Activated B cell treated with CpG ODN at 0.5 μM for 24 hours (primary cell): Measurements from ENCODE around the gene CLTCL1. TPM values are rescaled to one million over a fixed set of nuclear protein-coding genes. Genes with fewer than 3 reads are reported as not detected.

ENCODE experiments used
- ATAC-seq: fragments of 200-7000 bp; cut with Tn5 transposase; one replicate; pipeline ENCODE4 v1.10.0; 2021; ENCODE audit warnings: low read depth, mild to moderate bottlenecking, moderate library complexity
- CTCF ChIA-PET: fragments of 350-600 bp; sonication (Branson Sonifier 250); formaldehyde crosslinking; loops from one replicate; lab custom pipeline; 2021; ENCODE audit warnings: antibody characterized with exemption; lab: Charles Lee
- POLR2A ChIA-PET: fragments of 350-600 bp; sonication (Branson Sonifier 250); formaldehyde crosslinking; loops from one replicate; lab custom pipeline; 2021; ENCODE audit warnings: antibody characterized with exemption; lab: Charles Lee
- DNase-seq: peaks from one replicate; pipeline ENCODE4 v3.0.0; 2022
- H3K27ac Mint-ChIP-seq: one replicate; pipeline ENCODE4 v1.8.0; 2020; ENCODE audit warnings: mixed read lengths
- H3K27me3 Mint-ChIP-seq: one replicate; pipeline ENCODE4 v1.8.0; 2021; ENCODE audit warnings: mixed read lengths
- H3K36me3 Mint-ChIP-seq: one replicate; pipeline ENCODE4 v1.8.0; 2021; ENCODE audit warnings: low read depth, mixed read lengths
- H3K4me1 Mint-ChIP-seq: one replicate; pipeline ENCODE4 v1.8.0; 2021; ENCODE audit warnings: mixed read lengths
- H3K4me3 Mint-ChIP-seq: one replicate; pipeline ENCODE4 v1.8.0; 2020; ENCODE audit warnings: mild to moderate bottlenecking, mixed read lengths
- H3K9me3 Mint-ChIP-seq: one replicate; pipeline ENCODE4 v1.8.0; 2020; ENCODE audit warnings: mixed read lengths
- intact Hi-C: fragments of 100-400 bp; cut with micrococcal nuclease; formaldehyde crosslinking; loops from one replicate; pipeline ENCODE4 v1.15.1; 2024
- total RNA-seq: library from RNA; stranded (reverse); gene quantifications from 2 replicates; pipeline ENCODE4 v1.2.3, GENCODE V29; 2022
- TF ChIP-seq, protein P1 (sequence below): fragments of 200-600 bp; IDR thresholded peaks from one replicate; pipeline ENCODE4 v1.8.0; 2022; ENCODE audit warnings: antibody characterized with exemption, mild to moderate bottlenecking

CLTCL1 gene
- total RNA-seq, 1 donor from 2014 or later: 5.0 TPM

DNA sequence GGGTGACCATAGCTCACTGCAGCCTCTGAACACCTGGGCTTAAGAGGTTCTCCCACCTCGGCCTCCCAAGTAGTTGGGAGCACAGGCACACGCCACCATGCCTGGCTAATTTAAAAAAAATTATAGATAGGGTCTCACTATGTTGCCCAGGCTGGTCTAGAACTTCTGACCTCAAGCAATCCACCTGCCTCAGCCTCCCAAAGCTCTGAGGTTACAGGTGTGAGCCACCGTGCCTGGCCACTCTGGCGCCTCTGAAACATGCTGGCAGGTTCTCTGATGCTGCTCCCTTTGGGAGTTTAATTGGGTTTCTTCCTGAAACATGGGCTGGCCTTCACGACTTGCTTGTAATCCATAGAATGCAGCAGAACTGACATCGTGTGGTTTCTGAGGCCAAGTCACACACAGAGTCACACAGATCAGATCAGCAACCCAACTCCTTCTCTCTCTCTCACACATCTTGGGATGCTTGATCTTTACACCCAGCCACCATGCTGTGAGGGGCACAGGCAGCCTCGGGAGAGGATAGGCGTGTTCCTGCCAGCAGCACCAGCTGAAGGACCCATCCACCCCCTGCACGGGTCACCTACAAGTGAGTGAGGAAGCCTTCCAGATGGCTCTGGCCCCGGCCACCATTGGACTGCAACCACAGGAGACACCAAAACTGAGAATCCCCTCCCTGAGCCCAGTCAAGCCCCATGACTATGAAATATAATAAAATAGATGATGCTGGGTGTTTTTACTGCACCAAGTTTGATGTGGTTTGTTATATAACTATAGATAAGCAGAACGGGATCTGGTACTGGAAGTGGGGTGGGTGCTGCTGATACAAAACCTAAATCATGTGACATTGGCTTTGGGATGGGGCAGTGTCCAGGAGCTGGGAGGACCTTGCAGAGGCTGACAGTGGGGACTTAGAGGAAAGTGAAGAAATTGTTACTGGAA lies 138.3 kb downstream of the CLTCL1 start:
- H3K27ac Mint-ChIP-seq: no peak overlapping the region
- H3K36me3 Mint-ChIP-seq: no peaks in the 10 kb centered on the region
- H3K4me3 Mint-ChIP-seq: no peak overlapping the region
- DNase-seq (no peak), ATAC-seq (no peak)
- TF ChIP-seq, protein P1, sequence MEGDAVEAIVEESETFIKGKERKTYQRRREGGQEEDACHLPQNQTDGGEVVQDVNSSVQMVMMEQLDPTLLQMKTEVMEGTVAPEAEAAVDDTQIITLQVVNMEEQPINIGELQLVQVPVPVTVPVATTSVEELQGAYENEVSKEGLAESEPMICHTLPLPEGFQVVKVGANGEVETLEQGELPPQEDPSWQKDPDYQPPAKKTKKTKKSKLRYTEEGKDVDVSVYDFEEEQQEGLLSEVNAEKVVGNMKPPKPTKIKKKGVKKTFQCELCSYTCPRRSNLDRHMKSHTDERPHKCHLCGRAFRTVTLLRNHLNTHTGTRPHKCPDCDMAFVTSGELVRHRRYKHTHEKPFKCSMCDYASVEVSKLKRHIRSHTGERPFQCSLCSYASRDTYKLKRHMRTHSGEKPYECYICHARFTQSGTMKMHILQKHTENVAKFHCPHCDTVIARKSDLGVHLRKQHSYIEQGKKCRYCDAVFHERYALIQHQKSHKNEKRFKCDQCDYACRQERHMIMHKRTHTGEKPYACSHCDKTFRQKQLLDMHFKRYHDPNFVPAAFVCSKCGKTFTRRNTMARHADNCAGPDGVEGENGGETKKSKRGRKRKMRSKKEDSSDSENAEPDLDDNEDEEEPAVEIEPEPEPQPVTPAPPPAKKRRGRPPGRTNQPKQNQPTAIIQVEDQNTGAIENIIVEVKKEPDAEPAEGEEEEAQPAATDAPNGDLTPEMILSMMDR: no peak
- H3K27me3 Mint-ChIP-seq: peaks cover 30% of the 10 kb centered on the region
- intact Hi-C loops: no loop called here
- ChIA-PET CTCF (interaction anchor here (1.3 kb wide), 1 partner anchor 9 kb away, joined by 3 read pairs; the partner anchor contains the start of gene ESS2), POLR2A (no interaction called here)
- no peaks in the 10 kb centered on the region for H3K9me3 Mint-ChIP-seq
- H3K4me1 Mint-ChIP-seq: peaks cover 6% of the 10 kb centered on the region

DNA sequence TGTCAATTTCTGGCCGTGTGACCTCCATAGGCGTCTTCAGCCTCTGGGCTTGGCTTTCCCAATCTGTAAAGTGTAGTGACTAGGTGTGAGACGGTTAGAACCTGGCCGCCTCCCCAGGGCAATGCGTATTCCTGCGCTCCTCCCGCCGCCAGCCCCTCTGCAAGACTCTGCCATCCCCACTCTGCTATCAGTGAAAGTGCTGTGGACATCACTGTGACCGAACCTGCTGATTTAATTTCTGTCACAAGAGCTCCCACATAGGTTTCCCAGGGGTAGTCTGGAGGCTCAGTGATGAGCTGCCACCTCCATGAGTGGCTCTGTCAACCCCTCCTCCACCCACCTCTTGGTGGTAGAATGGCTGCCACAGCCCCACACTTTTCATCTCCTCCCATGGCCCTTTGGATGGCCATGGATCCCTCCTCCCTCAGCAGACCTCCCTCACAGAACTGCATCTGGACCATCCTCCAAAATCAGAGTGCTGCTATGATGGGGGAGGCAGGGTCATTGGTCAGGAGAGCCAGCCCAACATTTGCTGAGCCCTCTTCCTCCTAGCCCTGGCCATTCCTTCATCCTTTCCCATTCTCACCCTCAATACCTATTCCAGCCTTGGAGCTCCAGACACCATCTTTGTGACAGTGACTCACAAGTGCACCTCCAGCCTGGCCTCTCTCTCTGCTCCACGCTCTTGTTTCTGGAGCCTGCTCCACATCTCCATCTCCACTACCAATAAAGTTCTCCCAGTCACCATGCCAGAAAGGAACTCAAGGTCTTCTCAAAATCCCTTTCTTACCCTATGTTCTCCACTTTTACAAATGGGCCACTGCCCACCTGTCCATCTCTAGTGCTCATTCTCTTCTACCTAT lies 140.0 kb downstream of the CLTCL1 start:
- CTCF ChIA-PET: no interaction called here
- intact Hi-C loops: no loop called here
- H3K36me3 Mint-ChIP-seq: no peaks in the 10 kb centered on the region
- POLR2A ChIA-PET: interaction anchor here (0.7 kb wide), 1 partner anchor 622 kb away, joined by 10 read pairs; no protein-coding TSS in a partner anchor
- H3K4me1 Mint-ChIP-seq: peaks cover 6% of the 10 kb centered on the region
- H3K9me3 Mint-ChIP-seq: no peaks in the 10 kb centered on the region
- ATAC-seq (no peak), DNase-seq (no peak)
- peaks cover 38% of the 10 kb centered on the region for H3K27me3 Mint-ChIP-seq
- H3K4me3 Mint-ChIP-seq: peak overlapping the region; percentile 42
- no peak overlapping the region for H3K27ac Mint-ChIP-seq
- TF ChIP-seq, protein P1: no peak

DNA sequence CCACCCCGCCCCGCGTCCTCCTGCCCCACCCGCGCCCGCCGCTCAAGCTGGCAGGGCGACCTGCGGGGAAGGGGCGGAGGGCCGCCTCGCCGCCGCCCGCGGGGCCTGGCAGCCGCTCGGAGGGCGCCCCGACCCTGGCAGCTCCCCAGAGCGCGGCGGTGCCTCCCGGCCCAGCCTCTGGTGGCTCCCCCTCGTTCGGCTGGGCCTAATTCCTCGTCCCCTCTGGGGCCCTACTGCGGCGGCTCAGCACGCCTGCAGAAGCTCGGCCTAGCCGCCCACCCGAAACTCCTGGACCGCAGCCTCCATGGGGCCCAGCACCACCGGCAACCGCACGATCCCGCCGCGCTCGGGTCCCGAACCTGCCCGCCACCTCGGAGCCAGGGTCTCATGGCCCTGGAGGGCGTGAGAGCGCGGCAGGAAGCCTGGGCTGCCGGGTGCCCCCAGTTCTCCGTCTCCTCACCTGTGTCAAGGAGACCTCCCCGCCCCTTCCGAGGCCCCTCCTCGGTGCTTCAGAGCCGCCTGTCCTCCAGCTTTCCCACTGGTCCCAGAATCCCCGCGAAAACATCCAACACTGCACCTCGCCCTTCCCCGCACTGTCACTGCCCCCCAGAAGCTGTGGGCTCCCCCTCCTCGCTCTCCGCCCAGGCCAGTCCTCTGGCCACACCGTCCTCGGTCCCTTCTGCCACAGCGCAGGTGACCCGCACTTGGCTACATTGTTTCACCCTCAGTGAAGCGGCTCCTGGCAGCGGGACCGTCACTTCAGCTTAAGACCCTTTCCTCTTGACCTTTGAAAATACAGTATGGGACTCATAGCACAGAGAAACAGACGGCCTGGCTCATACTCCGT lies 140.8 kb downstream of the CLTCL1 start:
- CTCF ChIA-PET: no interaction called here
- no peak for ATAC-seq
- H3K27me3 Mint-ChIP-seq: peaks cover 36% of the 10 kb centered on the region
- H3K4me1 Mint-ChIP-seq: peaks cover 6% of the 10 kb centered on the region
- intact Hi-C loops: no loop called here
- H3K4me3 Mint-ChIP-seq: peak overlapping the region; percentile 42
- no peak overlapping the region for H3K27ac Mint-ChIP-seq
- H3K36me3 Mint-ChIP-seq: no peaks in the 10 kb centered on the region
- DNase-seq: no peak
- no peaks in the 10 kb centered on the region for H3K9me3 Mint-ChIP-seq
- POLR2A ChIA-PET: no interaction called here
- TF ChIP-seq, protein P1: no peak

DNA sequence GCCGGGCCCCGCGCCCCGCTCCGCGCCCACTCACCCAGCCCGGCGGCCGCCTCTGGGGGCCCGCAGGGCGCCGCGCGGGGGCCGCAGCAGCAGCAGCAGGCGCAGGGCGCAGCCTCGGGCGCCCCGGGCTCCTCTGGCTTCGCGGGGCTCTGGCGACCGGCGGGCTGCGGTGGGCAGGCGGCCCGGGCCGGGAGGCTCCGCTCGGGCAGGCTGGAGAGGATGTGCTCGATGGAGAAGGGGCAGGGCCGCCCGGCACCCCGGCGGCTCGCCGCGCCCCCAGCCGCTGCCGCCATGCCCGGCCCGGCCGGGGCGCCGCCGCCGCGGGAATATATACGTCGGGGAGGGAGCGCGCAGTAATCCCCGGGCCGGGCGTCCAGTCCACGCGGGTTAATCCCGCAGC lies 141.5 kb downstream of the CLTCL1 start, which contains the start of gene GSC2:
GSC2 (minus strand) TSS at position 302 of the 400 bp plus-strand sequence; CDS start at position 293, 9 bp downstream.
- Mint-ChIP-seq H3K4me3 (peak within 1 kb of the TSS; percentile 42), H3K4me1 (peaks cover 6% of the 10 kb centered on the region), H3K27me3 (peaks cover 36% of the 10 kb centered on the region), H3K27ac (no peak within 1 kb of the TSS), H3K9me3 (no peaks in the 10 kb centered on the region), H3K36me3 (no peaks in the 10 kb centered on the region)
- ATAC-seq (no peak), DNase-seq (no peak)
- ChIA-PET POLR2A (no interaction called here), CTCF (interaction anchor here (1.1 kb wide), 1 partner anchor 480 kb away, joined by 4 read pairs; no protein-coding TSS in a partner anchor)
- TF ChIP-seq, protein P1: no peak
- intact Hi-C loops: loop anchor here (10.0 kb wide), 1 partner anchor 145 kb away; the partner anchor contains the start of gene CLTCL1
